Dedifferentiated amniotic fluid mesenchymal stem cell (primary cell): ENCODE measurements around the gene CDK12.

Experiments used
- DNase-seq: peaks from one replicate; pipeline ENCODE4 v3.0.0-alpha.2; 2016; ENCODE audit errors: extremely low spot score

Gene CDK12

DNA sequence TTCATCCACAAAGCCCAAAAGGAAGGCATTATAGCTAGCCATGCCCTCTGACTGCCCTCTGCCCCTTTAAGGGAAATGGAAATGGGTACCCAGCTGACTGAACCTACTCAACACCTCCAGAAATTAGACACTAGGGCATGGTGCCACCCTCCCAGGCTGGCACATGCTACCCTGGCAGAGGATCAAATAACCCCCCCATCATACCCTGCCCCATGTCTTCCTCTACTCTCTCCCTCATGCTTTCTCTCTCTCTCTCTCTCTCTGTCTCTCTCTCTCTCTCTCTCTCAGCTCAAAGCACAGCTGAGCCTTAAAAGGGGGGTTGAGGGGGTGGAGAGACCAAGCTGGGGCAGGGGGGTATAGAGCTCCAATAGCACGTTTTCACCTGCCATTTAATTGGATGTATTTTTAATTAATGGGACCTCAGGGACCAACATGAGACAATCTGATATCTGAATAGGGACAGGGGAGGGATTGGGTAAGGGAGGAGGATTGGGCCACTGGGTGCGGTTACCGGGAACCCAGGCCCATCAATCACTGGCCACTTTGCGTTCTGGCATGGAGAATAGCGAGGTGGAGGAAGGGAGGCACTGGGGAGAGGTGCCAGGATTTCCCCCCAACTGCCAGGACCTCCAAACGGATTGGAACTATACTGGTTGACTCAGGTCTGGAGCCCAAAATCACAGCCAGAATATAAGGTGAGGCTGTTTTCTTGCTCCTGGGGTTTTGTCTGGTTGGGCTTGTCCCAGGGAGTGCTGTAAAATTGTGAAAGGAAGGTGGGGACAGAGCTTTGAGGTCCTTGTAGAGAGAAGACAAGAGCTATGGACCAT lies 88.7 kb downstream of the CDK12 start:
- DNase-seq: no peak

DNA sequence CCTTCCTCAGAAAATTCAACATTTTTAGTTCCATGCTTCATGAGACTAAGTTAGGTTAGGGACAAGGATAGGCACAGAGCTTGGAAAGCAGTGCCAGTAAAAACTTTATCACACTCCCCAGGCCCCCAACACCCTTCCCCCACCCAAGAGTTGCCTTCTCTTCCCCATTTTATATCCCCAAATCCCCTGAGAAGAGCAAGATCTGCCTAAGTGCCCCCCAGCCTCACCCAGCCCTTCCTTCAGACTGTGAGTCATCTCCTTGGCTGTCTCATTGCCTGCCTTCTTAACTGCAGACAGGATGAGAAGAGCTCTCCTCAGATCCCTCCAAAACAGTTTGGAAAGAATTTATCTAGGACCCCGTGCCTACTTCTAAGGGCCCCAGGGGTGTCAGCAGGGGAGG lies 90.6 kb downstream of the CDK12 start:
- DNase-seq: no peak

DNA sequence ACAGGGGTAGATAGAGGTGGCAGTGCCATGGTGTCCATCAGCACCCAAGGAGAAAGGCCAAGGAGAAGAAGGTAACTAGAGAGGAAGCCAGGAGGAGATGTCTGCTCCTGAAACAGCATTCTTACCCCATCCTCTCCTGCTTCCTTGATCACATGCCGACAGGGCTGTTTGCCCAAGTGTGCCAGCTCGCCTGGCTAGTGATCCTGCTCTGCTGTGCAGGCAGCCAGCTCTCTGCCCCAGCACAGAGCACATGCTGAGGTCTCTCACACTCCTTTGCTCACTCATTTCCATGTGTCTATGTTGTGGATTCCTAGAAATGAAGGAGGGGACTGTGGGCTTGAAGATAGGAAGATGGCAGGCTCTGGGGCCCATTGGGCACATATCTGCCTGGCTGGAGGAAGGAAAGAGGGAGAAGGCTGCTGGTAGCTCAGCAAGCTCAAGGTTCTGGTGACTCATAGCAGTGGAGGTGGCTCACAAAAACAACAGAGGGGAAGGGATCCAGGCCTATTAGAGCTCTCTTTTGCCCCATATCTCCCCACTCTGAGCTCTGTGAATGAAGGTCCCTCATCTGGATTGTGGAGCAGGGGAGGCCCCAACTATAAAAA lies 92.2 kb downstream of the CDK12 start:
- DNase-seq: peak; percentile 29

DNA sequence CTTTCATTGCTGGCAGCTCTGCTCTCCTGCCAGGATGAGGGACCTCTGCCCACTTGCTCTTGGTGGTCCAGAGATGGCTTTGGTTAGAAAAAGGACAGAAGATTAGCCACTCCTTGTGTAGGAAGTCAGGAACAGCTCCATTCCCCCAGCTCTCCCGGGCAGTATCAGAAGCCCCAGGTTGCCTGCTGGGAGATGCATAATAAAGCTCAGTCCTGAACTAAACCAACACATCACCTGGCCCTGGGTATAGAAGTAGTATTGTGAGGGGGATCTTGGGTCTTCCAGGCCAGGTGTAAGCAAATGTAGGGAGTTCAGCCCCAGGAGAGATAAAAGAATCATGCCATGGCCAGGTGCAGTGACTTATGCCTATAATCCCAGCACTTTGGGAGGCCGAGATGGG lies 94.1 kb downstream of the CDK12 start:
- no peak for DNase-seq

DNA sequence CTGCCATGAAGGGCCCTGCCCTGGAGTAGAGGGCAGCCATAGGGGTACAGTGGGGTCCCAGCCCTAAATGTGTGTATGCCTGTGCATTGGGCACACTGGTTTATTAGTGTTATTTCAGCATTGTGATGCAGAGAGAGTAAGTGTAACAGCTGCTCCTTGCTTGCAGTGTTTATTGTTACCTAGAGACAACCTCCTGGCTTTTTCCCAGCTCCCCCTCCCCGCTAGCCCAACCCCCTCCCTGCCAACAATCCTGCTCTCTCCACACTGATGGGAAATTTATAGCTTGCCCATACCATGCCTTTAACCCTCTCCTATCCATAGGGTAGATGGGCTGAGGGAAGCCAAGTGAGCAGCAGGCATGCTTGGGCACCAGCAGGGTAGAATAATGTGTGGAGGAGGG lies 95.1 kb downstream of the CDK12 start:
- DNase-seq: no peak

DNA sequence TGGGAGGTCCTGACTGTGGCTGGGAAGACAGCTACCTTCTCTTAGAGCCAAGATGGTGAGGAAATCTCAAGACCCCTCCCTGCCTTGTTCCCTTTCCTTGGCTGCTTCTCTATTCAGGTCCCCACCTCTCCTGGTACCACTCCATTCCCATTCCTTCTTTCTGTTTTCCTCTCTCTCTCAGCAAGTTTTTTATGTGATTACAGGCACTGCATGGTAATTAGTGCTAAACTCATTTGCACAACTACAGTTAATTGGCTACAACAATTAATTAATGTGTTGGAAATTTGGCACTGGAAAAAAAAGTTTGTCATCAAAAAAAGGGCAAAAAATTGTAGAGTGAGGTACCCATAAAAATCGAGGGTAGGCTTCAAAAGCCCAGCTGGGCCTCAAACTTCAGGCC lies 101.1 kb downstream of the CDK12 start:
- DNase-seq: no peak

DNA sequence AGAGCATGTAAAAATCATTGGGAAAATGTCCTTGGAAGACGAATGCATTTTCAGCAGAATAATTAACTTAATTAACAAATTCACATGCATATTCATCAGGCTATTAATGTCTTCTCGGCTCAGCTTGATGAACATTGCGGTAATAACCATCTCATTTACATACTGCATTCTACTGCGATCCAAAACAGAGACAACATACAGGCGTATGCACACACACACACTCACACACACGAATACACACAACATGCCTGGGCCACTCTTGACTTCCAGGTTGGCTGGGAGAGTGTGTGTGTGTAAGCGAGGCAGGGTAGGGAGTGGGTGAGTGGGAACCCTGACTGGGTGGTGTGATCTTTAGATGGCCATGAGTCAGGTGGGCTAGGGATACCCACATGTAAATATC lies 101.7 kb downstream of the CDK12 start:
- DNase-seq: no peak

DNA sequence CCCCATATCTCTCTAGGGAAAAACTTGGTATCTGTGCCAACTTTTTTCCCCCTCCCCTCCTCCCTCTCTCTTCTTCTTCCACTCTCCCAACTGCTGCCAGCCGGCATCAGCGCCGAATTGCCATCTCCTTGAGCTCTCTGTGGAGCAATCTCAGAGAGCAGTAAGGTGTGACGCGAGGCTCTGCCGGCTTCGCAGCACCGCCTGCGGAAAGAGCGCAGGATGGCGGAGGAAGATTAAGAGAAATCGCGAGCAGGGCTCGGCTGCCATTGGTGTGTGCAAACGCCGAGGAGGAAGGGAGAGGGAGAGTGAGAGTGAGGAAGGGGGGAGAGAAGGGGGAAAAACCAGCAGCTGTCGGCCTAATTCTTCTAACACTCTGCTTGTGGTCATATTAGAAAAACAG lies 102.2 kb downstream of the CDK12 start:
- DNase-seq: no peak

DNA sequence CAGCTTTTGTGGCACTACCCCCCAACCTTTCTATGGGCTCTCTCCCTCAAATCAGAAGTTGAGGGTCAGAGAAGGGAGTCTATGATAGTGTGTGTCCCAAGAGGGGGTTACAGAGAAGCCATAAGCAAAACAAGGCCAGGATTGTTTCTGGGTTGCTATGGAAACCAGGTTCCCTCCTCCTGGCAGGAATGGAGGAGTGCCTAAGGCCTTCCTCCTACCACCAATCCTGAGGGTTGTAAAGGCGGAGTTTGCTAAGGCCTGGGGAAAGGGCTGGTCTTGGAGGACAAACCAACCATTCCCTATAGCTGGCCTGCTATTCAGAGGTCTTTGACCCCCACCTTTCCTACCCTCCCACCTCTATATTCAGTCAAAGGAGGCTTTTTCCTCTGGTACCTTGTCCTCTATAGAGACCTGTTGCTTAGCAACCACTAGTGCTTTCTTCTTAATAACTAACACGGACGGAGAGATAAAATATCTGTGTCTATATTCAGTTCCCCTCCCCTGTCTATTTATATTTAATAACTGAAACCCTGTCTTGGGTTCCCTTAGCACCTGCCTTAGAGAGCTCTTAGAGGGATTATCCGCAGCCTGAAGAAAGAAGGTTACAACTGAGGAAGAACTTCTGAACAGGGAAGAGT lies 103.0 kb downstream of the CDK12 start:
- DNase-seq: no peak

DNA sequence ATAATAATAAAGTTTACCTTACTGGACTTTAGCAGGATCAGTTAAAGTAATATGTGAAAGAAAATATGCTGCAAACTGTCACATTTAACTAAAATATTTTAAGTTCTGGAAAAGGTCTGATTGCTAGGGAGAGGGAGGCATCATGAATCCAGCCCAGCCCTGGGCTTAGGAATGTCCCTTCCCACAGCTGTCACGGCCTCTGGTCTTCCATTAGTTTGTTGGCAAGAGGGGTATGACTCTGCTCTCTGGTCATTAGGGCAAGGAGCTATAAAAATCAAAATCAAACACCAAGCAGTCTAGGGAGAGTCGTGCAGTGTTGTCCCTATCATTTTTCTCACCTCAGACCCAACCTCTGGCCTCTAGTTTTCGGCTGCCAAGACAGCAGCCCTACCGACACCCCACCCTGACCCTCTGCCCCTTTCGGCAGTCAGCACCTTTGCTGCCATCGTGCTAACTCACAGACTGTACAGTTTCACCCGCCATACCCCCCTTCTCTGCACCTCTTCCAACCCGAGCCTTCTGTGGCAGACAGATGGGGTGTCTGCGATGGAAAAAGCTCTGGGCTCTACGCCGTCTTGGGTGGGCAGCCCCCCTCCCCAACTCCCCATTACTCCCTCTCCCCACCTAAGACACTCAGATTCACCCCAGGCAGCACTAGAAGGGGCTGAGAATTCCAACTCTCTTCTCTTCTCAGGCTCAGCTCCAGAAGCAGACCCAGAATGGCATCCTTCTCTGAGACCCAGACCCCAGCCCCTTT lies 105.0 kb downstream of the CDK12 start:
- no peak for DNase-seq

DNA sequence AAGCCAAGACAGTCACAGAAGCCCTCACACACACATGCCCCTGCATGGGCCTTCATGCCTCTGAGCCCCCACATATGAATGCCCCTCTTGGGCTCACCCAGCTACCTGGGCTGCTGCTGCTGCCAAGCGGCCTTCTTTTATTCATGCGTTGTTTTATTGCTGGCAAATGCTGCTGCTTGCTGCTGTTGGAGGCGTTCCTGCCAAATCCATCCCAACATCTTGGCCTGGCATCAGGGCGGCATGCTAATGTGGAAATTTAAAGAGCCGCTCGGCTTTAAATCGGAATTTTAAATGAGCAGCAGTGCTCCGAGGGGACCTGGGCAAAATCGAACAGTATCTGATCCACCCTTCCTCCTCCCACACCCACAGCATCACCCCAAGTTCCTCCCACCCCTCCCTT lies 107.4 kb downstream of the CDK12 start:
- no peak for DNase-seq

DNA sequence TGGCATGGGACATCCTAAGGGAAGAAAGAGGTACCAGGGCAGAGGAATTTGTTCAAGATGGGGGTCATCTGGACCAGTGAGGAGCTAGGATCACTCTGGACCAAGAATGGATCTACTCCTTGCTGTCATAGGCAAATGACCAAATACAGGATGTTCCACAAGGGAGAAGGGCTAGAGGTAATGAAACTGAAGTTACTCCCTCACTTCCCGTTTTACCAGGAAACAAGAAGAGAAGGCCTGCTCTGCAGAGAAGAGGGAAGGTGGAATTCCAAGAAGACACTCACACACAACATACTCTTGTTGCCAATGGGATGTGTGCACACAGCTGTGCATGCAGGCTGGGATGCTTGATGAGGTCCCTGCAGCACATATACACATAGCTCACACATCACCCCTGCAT lies 107.8 kb downstream of the CDK12 start:
- no peak for DNase-seq

DNA sequence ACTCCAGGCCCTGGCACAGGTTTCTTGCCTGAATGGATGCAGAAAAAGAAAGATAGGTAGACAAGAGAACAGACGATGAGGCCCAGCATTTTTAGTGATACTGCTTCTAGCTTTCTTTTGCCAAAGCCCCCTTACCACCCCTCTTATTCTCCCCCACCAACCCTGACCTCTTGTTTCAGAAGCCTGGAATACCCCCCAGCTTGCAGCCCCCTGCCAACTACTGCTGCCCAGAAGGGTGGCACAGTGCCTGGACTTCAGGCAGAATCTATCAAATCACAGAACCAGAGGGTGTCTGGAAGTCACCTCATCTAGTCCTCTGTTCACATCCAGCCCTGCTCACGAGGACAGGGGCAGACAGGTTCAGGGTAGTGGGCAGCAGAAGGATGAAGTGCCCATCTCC lies 110.8 kb downstream of the CDK12 start:
- DNase-seq: no peak

DNA sequence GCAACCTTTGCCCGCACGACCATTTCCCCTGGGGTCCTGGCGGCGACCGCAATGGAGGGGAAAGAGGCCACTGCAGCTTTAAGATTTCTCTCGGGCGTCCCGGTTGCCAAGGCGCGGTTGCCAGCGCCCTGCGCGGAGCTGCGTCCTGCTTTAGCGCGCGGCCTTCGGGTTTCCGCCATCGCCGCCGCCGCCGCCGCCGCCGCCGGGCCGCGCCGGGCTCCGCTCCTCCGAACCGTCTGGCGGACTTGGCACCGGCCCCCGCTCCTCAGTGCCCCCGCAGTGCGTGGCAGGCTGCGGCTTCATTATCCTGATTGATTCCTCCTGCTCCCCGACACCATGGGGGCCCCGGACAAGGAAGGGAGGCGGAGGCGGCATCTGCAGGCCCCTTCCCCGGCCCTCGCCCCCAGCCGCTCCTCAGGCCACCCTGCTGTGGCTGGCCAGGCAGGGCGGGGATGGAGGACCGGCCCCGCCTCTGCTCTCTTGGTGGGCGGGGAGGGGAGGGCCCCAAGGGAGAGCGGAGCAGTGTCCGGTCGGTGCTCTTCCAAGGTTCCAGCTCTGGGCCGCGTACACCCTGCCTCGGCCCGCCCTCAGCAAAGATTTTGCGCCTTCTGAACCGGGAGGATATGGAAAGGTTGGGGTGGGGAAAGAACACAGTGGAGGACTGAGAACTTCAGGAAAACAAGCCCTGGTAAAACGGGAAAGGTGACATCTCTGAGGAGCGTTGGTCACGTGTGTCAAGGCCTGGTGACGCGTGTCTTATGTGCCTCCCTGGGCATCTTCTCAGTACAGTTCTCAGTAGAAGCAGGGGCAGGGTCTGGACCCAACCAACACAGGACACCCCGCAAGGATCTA lies 112.4 kb downstream of the CDK12 start:
- peak; percentile 36 for DNase-seq

DNA sequence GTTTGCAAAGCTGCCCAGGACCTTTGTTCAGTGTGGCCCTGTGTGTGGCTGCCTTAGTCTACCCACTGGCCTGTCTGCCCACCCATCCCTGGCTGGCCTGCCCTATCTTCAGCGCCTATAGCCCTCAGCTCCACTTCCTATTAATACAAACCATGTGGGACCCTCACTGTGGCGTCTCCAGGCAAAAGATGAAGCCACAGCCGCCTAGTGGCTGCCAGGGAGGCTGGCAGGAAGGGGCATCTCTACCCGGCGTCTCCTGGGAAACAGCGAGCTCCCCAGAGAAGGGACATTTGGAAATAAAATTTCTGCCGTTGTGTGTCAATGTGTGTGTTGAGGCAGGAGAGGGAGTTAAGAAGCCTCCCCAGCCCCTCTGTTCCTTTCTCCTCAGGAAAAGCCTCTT lies 114.9 kb downstream of the CDK12 start:
- no peak for DNase-seq

DNA sequence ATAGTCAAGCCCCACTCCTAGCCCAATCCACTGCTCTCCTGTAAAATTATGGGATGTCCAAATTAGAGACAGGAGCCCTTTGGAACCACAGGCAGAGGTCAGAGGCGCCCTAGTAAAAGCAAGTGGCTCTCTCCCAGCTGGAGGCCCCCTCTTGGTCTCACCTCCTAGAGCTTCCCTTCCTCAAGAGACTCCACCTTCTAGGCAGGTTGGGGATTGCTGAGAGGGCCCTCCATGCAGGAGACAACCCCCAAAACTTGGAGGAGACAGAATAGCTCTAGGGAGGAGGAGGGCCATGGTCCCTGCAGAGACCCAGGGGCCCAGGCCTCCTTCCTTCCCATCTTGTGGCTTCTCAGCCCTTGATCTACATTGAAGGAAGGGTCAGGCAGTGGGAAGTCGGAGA lies 117.0 kb downstream of the CDK12 start:
- DNase-seq: no peak

DNA sequence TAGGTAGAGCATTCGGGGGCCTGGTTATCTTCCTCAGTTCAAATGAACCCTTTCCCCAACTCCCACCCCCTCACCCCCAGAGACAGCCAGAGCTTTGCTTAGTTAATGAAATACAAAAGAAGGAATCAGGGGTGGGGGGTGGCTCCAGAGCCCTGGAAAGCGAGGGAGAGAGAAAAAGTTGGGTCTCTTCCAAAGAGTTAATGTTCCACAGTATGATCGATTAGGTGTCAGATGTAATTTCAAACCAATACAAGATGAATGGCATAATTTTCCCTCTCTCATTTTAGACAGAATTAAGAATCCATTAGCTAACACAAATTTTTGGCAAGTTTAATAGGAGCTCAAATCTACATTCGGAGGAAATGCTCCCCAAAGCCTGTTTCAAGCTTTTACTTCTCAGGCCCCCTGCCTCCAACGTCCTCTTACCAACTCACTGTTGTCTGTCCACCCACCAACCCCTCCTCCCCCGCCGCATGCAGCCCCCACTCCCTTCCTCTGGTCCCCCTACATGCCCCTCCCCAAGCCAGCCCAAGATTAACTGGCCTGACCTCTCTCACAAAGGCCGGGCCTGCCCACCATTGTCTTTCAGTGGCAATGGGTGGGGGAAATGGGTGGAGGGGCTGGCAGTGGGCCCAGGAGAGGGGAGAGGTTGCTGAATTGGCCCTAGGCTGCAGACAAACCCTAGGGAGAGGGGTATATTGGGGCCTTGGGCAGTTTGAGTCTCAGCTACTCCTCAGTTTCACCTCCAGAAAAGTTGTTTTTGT lies 118.2 kb downstream of the CDK12 start:
- DNase-seq: no peak

DNA sequence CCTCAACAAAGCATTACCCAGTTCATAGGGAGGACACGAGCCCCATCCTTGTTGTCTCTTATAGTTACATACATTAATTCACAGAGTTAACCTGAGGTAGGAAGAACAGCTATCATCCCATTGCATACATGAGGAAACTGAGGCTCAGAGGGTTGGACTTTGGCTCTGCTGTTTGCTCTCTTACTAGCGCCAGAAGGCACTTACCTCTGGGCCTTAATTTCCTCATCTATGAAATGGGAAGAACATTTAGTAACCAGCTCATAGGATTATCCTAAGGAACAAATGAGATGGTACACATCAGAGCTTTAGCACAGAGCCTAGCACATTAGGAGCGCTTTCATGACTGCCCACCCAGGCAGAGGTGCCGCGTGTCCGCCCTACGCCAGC lies 118.8 kb downstream of the CDK12 start:
- DNase-seq: no peak

DNA sequence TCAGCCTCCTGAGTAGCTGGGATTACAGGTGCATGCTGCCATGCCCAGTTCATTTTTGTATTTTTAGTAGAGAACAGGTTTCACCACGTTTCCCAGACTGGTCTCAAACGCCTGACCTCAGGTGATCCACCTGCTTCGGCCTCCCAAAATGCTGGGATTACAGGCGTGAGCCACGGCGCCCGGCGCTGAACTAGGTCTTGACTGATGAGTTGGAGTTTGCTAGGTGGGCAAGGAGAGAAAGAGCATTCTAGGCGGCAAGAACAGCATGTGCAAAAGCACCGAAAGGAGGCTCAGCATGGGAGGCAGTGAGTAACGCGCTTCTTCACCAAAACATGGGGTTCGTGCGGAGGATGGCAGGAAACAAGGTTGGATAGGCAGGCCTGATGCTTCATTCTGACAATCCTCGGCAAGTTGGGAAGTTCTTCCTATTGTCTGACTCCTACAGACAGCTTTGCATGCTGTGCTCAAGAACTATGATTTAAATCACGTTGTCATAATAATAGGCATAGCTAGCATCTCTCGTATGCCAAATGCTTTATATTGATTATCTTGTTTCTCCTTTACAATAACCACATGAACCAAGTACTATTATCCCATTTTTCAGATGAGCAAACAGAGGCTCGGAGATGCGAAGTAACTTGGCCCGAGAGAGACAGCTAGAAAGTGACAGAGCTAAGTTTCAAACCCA lies 119.9 kb downstream of the CDK12 start:
- DNase-seq: no peak

DNA sequence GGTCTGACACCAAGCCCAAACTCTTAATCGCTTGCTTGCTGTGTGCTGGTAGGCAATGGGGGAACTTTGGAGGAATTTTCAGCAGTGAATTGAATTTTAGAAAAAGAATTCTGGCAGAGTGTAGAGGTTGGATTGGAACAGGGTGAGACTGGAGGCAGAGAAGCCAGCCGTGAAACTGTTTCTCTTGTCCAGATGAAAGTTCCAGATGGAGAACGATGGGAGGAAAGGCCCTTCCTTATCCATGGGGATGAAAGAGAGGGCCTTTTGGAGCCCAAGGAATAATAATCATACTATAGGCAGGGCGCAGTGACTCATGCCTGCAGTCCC lies 120.4 kb downstream of the CDK12 start:
- DNase-seq: no peak
